Measurements from ENCODE around the gene SLC7A6OS. TPM values are rescaled to one million over a fixed set of nuclear protein-coding genes. Genes with fewer than 3 reads are reported as not detected.

The SLC7A6OS gene
- total and polyA plus RNA-seq, 10 of the 15 experiments (the other 5 are each of a cell fraction or from before 2014, with no cell fraction given) = 2.9 to 27.4 (median 16.9) TPM

GRCh38 chr16:68344252-68344651 lies 33.5 kb upstream of the SLC7A6OS start:
- RAD21 ChIA-PET (ENCODE audit: unreplicated experiment) = interaction anchor here (1.0 kb wide), 1 partner anchor 15 kb away, joined by 3 read pairs; no protein-coding TSS in a partner anchor
- TF ChIP-seq GATAD2B (conservative IDR thresholded peaks at IDR 0.05; ENCODE audit: low read depth) (no peak), TAF1 (IDR thresholded peaks at IDR 0.05; ENCODE audit: borderline replicate concordance, low read depth, low read length) (no peak), HDAC2 (IDR thresholded peaks at IDR 0.05) (no peak), SIN3A (IDR thresholded peaks at IDR 0.05; ENCODE audit: low read depth, low read length) (no peak), RCOR1 (conservative IDR thresholded peaks at IDR 0.05; ENCODE audit: low read depth, low read length) (no peak), CHD4 (IDR thresholded peaks at IDR 0.05) (no peak), PRDM15 (CRISPR knock-in tag; IDR thresholded peaks at IDR 0.05) (no peak), NFXL1 (IDR thresholded peaks at IDR 0.05; ENCODE audit: borderline replicate concordance) (no peak), SREBF1 (IDR thresholded peaks at IDR 0.05; ENCODE audit: low read length) (no peak), MAX (IDR thresholded peaks at IDR 0.05; ENCODE audit: low read depth, low read length) (no peak), E2F4 (IDR thresholded peaks at IDR 0.05; ENCODE audit: low read depth, low read length) (no peak), SREBF2 (IDR thresholded peaks at IDR 0.05; ENCODE audit: low read length) (no peak), BCLAF1 (IDR thresholded peaks at IDR 0.05) (no peak)

More at GRCh38 chr16:68344252-68344651, 33.5 kb upstream of the SLC7A6OS start:
- Histone ChIP-seq H3K27ac (ENCODE audit: control insufficient read depth, insufficient read depth) (no peak overlapping the region), H3K4me2 (ENCODE audit: control insufficient read depth, insufficient read depth) (no peak overlapping the region), H3K27me3 (replicated peaks in 1 of 2; ENCODE audit: control insufficient read depth in 2 of 2, insufficient read depth in 2 of 2, low read length in 1 of 2) (no peaks in the 10 kb centered on the region), H3K4me1 (ENCODE audit: control insufficient read depth, insufficient read depth, low read length) (no peaks in the 10 kb centered on the region), H4K20me1 (ENCODE audit: control insufficient read depth, insufficient read depth) (no peaks in the 10 kb centered on the region; the same call in 1 of the 2 replicates), H3K9me3 (replicated peaks; ENCODE audit: control insufficient read depth, insufficient read depth, low read length) (no peaks in the 10 kb centered on the region), H3K79me2 (ENCODE audit: control insufficient read depth, insufficient read depth, low read length) (no peaks in the 10 kb centered on the region), H2AFZ (ENCODE audit: control insufficient read depth, low read depth, low read length) (no peak overlapping the region), H3K4me3 (no peak overlapping the region), H3K36me3 (ENCODE audit: control insufficient read depth in 2 of 2, insufficient read depth in 2 of 2, low read length in 1 of 2) (peaks cover 30 to 31% of the 10 kb centered on the region in 2 experiments), H3K9ac (ENCODE audit: control insufficient read depth, insufficient read depth, low read length) (no peak overlapping the region)
- ChIA-PET POLR2A (no interaction called here), CTCF (interaction anchor here (1.1 kb wide), 1 partner anchor 82 kb away, joined by 3 read pairs; no protein-coding TSS in a partner anchor), SMC1A (ENCODE audit: uncharacterized antibody, unreplicated experiment) (no interaction called here)
- no TSS peak for BruUV-seq (replicated peaks)
- FAIRE-seq = no peak
- WGBS (ENCODE audit: insufficient coverage, insufficient replicate concordance, low lambda C conversion rate, missing lambda C conversion rate) = 87% methylated on average over 10 of the region's 11 CpGs
- no peak for ATAC-seq
- intact Hi-C loops (cut with micrococcal nuclease; ENCODE audit: unreplicated experiment) (no loop called here), in situ Hi-C loops (cut with MboI) (no loop called here)
- DNase-seq (ENCODE audit: low read depth, low spot score) = no peak
